ENCODE data around the gene HAUS3. TPM values are rescaled to one million over a fixed set of nuclear protein-coding genes. Genes with fewer than 3 reads are reported as not detected.
"Not testable (repeated sequence)": the region's sequence is repeated elsewhere in the genome, so short reads cannot be mapped to it uniquely, and the experiment has no call there.

The HAUS3 gene
- total RNA-seq, 1 experiment from 2014 or later = 11.9 TPM

DNA sequence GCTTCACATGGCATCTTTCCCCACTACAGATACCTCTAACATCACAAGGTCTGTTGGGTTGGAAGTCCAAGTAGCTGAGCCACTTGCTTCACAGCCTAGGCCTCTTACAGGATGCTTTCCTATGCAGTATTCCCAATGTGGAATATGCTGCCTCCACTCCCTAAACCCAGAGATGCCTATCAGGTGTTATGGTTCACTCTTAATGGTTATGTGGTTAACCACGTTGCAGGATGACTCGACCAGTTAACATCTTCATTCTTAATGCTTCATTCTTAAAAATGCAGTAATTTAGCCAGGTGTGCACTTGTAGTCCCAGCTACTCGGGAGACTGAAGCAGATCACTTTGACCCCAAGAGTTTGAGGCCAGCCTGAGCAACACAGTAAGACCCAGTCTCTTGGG, 24.2 kb downstream of the HAUS3 start:
- POLR2A ChIA-PET = no interaction called here
- H3K27ac Mint-ChIP-seq = no peak overlapping the region
- no peak for DNase-seq (ENCODE audit: low spot score)

DNA sequence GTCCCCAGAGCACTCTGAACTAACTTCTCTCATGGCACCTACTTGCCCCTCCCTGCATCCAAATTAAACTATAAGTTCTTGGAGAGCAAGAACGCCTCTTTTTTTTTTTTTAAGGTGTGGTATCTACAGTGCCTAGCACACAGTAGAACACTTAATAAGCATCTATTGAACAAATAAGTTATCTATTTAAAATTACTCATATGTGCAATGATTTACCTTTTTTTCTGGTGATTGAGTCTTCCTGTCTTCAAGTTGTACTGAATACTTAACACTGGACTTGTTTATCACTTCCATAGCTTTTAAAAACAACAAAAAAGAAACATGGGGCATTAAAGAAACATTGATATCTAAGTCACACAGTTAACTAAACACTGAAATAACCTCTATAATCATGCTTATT, 29.1 kb downstream of the HAUS3 start:
- Mint-ChIP-seq H3K4me1 (peaks cover 15% of the 10 kb centered on the region), H3K27ac (no peak overlapping the region), H3K27me3 (ENCODE audit: low read depth) (peaks cover 40% of the 10 kb centered on the region), H3K36me3 (no peaks in the 10 kb centered on the region), H3K9me3 (no peaks in the 10 kb centered on the region), H3K4me3 (no peak overlapping the region)
- DNase-seq (ENCODE audit: low spot score) (no peak), ATAC-seq (no peak)
- POLR2A ChIA-PET = no interaction called here
- CTCF ChIA-PET = no interaction called here
- no peak for TF ChIP-seq NFYB (CRISPR knock-in tag; conservative IDR thresholded peaks at IDR 0.05; ENCODE audit: low read depth)
- TF ChIP-seq ZNF263 (CRISPR knock-in tag; IDR thresholded peaks at IDR 0.05; ENCODE audit: low read depth) = no peak
- no peak for TF ChIP-seq RORB (CRISPR knock-in tag; IDR thresholded peaks at IDR 0.05)
- TF ChIP-seq ZNF121 (CRISPR knock-in tag; IDR thresholded peaks at IDR 0.05) = no peak
- TF ChIP-seq, protein P1, sequence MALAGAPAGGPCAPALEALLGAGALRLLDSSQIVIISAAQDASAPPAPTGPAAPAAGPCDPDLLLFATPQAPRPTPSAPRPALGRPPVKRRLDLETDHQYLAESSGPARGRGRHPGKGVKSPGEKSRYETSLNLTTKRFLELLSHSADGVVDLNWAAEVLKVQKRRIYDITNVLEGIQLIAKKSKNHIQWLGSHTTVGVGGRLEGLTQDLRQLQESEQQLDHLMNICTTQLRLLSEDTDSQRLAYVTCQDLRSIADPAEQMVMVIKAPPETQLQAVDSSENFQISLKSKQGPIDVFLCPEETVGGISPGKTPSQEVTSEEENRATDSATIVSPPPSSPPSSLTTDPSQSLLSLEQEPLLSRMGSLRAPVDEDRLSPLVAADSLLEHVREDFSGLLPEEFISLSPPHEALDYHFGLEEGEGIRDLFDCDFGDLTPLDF (CRISPR knock-in tag; IDR thresholded peaks at IDR 0.05) = no peak
- TF ChIP-seq, protein P2, sequence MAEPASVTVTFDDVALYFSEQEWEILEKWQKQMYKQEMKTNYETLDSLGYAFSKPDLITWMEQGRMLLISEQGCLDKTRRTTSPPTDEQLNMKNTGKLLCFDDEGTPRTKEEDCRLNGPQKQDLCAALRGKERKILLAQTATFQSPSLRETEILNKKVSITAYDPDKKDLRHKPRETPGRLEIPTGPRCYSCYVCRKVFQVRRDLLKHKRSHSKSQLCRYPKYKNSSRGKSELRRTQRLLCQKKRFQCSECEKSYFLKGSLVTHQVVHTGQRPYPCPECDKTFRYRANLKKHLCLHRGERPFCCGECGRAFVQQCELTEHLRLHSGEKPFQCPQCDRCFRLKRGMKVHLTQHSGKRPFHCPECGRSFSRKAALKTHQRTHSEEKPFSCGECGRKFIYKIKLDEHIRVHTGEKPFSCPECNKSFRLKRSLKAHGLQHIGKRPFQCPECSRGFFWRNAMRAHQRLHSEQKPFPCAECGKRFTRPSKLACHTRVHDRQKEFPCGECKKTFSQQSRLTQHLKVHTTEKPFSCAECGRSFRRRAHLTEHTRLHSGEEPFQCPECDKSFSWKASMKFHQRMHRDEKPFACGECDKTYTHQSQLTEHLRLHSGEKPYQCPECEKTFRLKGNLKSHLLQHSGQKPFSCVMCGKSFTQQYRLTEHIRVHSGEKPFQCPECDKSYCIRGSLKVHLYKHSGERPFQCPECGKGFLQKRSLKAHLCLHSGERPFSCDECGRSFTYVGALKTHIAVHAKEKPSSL (CRISPR knock-in tag; conservative IDR thresholded peaks at IDR 0.05) = no peak
- TF ChIP-seq NR2C2 (CRISPR knock-in tag; IDR thresholded peaks at IDR 0.05) = no peak
- TF ChIP-seq ZNF138 (CRISPR knock-in tag; conservative IDR thresholded peaks at IDR 0.05) = no peak

More for the DNA sequence above, 24.2 kb downstream of the HAUS3 start:
- Mint-ChIP-seq H3K36me3 (no peaks in the 10 kb centered on the region; the same call in 1 of the 2 replicates), H3K4me1 (peaks cover 45% of the 10 kb centered on the region), H3K27me3 (ENCODE audit: low read depth) (peaks cover 78% of the 10 kb centered on the region), H3K9me3 (no peaks in the 10 kb centered on the region), H3K4me3 (no peak overlapping the region)
- ATAC-seq = no peak
- TF ChIP-seq, protein P3, sequence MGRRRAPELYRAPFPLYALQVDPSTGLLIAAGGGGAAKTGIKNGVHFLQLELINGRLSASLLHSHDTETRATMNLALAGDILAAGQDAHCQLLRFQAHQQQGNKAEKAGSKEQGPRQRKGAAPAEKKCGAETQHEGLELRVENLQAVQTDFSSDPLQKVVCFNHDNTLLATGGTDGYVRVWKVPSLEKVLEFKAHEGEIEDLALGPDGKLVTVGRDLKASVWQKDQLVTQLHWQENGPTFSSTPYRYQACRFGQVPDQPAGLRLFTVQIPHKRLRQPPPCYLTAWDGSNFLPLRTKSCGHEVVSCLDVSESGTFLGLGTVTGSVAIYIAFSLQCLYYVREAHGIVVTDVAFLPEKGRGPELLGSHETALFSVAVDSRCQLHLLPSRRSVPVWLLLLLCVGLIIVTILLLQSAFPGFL (CRISPR knock-in tag; IDR thresholded peaks at IDR 0.05; ENCODE audit: borderline replicate concordance) = no peak
- TF ChIP-seq ZNF219 (CRISPR knock-in tag; IDR thresholded peaks at IDR 0.05; ENCODE audit: borderline replicate concordance) (no peak), EMX1 (CRISPR knock-in tag; IDR thresholded peaks at IDR 0.05) (no peak), TEAD1 (CRISPR knock-in tag; IDR thresholded peaks at IDR 0.05) (no peak)
- CTCF ChIA-PET = interaction anchor here (1.9 to 5.8 kb wide), 2 partner anchors 137 to 225 kb away, joined by 5 to 44 read pairs; no protein-coding TSS in a partner anchor

DNA sequence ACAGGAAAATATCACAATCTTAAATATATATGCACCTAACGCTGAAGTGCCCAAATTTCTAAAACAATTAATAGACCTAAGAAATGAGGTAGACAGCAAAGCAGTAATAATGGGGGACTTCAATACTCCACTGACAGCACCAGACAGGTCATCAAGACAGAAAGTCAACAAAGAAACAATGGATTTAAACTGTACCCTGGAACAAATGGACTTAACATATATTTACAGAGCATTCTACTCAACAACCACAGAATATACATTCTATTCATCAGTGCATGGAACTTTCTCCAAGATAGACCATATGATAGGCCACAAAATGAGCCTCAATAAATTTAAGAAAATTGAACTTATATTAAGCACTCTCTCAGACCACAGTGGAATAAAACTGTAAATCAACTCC, 39.1 kb downstream of the HAUS3 start:
- H3K4me3 Mint-ChIP-seq; H3K27me3 Mint-ChIP-seq (ENCODE audit: low read depth); H3K36me3 Mint-ChIP-seq; H3K9me3 Mint-ChIP-seq; H3K27ac Mint-ChIP-seq; ATAC-seq; POLR2A ChIA-PET; DNase-seq (ENCODE audit: low spot score): not testable (repeated sequence)
- H3K4me1 Mint-ChIP-seq = peaks cover 11% of the 10 kb centered on the region
- CTCF ChIA-PET = interaction anchor here (0.7 kb wide), 1 partner anchor 45 kb away, joined by 3 read pairs; no protein-coding TSS in a partner anchor

DNA sequence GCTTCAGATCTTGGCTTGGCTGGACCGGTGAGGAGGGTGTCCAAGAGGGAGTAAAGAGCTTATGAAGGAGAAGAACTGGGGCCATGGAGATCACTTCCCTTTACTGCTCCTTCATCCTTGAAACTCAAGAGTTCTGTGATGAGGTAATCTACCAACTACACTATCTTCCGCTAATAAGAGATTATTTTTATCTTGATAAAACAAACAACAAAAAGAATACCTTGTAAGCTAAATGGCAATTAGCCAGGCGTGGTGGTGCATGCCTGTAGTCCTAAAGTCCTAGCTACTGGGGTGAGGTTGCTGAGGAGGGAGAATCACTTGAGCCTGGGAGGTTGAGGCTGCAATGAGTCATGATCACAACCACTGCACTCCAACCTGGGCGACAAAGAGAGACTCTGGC, 47.4 kb downstream of the HAUS3 start:
- ATAC-seq = no peak
- peaks cover 2% of the 10 kb centered on the region; the same call in 1 of the 2 replicates for H3K4me1 Mint-ChIP-seq
- DNase-seq (ENCODE audit: low spot score) = no peak
- H3K9me3 Mint-ChIP-seq = no peaks in the 10 kb centered on the region
- H3K36me3 Mint-ChIP-seq = no peaks in the 10 kb centered on the region
- ChIA-PET POLR2A (no interaction called here), CTCF (interaction anchor here (0.5 to 1.1 kb wide), 3 partner anchors 25 to 344 kb away, joined by 3 to 7 read pairs (median 5); no protein-coding TSS in a partner anchor)
- no peak overlapping the region for H3K4me3 Mint-ChIP-seq
- no peaks in the 10 kb centered on the region for H3K27me3 Mint-ChIP-seq (ENCODE audit: low read depth)
- no peak overlapping the region for H3K27ac Mint-ChIP-seq
- TF ChIP-seq, protein P4, sequence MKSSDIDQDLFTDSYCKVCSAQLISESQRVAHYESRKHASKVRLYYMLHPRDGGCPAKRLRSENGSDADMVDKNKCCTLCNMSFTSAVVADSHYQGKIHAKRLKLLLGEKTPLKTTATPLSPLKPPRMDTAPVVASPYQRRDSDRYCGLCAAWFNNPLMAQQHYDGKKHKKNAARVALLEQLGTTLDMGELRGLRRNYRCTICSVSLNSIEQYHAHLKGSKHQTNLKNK (CRISPR knock-in tag; IDR thresholded peaks at IDR 0.05) = no peak
- TF ChIP-seq SMAD4 (CRISPR knock-in tag; IDR thresholded peaks at IDR 0.05) (no peak), FOXJ3 (CRISPR knock-in tag; IDR thresholded peaks at IDR 0.05; ENCODE audit: borderline replicate concordance) (no peak), TEAD4 (CRISPR knock-in tag; IDR thresholded peaks at IDR 0.05) (no peak), TP53 (CRISPR knock-in tag; IDR thresholded peaks at IDR 0.05) (no peak), GRHL2 (CRISPR knock-in tag; IDR thresholded peaks at IDR 0.05; ENCODE audit: insufficient replicate concordance, severe bottlenecking) (no peak), NFE2L1 (CRISPR knock-in tag; IDR thresholded peaks at IDR 0.05) (no peak), PRRX2 (CRISPR knock-in tag; IDR thresholded peaks at IDR 0.05) (no peak), SOX15 (CRISPR knock-in tag; IDR thresholded peaks at IDR 0.05) (no peak), ZNF317 (CRISPR knock-in tag; IDR thresholded peaks at IDR 0.05; ENCODE audit: borderline replicate concordance, low read depth) (no peak)
- TF ChIP-seq, protein P5, sequence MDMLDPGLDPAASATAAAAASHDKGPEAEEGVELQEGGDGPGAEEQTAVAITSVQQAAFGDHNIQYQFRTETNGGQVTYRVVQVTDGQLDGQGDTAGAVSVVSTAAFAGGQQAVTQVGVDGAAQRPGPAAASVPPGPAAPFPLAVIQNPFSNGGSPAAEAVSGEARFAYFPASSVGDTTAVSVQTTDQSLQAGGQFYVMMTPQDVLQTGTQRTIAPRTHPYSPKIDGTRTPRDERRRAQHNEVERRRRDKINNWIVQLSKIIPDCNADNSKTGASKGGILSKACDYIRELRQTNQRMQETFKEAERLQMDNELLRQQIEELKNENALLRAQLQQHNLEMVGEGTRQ (CRISPR knock-in tag; IDR thresholded peaks at IDR 0.05) = no peak
- TF ChIP-seq, protein P6, sequence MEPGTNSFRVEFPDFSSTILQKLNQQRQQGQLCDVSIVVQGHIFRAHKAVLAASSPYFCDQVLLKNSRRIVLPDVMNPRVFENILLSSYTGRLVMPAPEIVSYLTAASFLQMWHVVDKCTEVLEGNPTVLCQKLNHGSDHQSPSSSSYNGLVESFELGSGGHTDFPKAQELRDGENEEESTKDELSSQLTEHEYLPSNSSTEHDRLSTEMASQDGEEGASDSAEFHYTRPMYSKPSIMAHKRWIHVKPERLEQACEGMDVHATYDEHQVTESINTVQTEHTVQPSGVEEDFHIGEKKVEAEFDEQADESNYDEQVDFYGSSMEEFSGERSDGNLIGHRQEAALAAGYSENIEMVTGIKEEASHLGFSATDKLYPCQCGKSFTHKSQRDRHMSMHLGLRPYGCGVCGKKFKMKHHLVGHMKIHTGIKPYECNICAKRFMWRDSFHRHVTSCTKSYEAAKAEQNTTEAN (CRISPR knock-in tag; IDR thresholded peaks at IDR 0.05) = no peak

Data from WTC11 (cell line).